ENCODE measurements around the gene ANO1.

DNA sequence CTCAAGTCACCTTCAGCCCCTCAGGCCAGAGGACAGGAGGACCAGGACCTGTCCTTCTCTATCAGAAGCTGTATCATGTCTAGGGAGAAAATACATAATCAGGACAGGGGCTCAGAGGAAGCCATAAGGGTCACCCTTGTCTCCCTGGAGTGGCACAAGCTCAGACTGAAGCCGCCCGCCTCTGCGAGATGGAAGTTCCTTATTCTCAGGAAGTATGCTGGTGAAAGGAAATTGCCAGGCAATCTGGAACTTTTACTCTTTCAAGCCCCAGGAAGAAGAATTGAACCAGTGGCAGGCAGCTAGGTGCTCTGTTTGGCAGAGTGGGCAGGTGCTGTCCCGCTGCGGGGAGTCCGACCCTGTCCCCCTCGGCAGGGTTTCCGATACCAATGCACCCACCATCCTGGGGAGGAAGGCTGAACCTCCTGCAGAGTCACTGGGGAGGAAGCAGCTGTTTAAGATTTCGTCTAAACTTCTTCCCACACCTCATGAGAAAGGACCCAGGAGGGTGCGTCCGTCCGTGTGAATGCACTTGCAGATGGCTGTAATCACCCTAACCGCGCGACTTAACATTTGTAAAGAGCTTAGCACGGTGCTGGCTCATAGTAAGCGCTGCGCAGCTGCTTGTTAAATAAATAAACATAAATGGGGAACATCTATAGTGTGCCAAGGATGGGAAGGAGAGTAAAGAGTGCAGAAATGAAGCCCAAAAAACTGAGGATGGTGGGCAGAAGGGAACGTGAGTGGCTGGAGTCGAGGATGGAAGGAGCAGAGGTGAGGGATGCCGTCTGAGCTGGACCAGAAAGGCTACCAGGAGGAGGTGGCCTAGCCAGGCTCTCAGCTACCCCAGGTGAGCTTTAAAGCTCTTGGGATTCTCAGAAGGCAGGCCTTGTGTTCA is 5.0 kb upstream of the ANO1 start:
- no peak for TF ChIP-seq POLR2AphosphoS5 (IDR thresholded peaks at IDR 0.05)
- TF ChIP-seq, protein P1, sequence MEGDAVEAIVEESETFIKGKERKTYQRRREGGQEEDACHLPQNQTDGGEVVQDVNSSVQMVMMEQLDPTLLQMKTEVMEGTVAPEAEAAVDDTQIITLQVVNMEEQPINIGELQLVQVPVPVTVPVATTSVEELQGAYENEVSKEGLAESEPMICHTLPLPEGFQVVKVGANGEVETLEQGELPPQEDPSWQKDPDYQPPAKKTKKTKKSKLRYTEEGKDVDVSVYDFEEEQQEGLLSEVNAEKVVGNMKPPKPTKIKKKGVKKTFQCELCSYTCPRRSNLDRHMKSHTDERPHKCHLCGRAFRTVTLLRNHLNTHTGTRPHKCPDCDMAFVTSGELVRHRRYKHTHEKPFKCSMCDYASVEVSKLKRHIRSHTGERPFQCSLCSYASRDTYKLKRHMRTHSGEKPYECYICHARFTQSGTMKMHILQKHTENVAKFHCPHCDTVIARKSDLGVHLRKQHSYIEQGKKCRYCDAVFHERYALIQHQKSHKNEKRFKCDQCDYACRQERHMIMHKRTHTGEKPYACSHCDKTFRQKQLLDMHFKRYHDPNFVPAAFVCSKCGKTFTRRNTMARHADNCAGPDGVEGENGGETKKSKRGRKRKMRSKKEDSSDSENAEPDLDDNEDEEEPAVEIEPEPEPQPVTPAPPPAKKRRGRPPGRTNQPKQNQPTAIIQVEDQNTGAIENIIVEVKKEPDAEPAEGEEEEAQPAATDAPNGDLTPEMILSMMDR (IDR thresholded peaks at IDR 0.05): no peak

All from prostate gland (tissue), 2 donors.